Left lung (tissue), 10 donors: ENCODE results near the gene TMEM184B. TPM values are rescaled to one million over a fixed set of nuclear protein-coding genes. Genes with fewer than 3 reads are reported as not detected.
A peak's percentile ranks its signal among the peaks of the same experiment; 100 is the strongest.

Experiments used
- ATAC-seq: fragments of 200-7000 bp; cut with Tn5 transposase; one replicate; pipeline ENCODE4 v1.9.1; 2020; ENCODE audit warnings: moderate library complexity
- DNase-seq, 4 donors: peaks; one replicate each; pipeline ENCODE4 v3.0.0-alpha.2; 2013 to 2020
- H3K27ac ChIP-seq, 2 donors: fragments of 200-600 bp; sonication (generic) in 1 of 2; one replicate each; pipeline versions ENCODE4 v1.5.0 to v1.8.0; 2020 to 2021
- H3K27me3 ChIP-seq, 2 donors: fragments of 200-600 bp; sonication (generic) in 1 of 2; one replicate each; pipeline versions ENCODE4 v1.5.0 to v1.8.0; 2020 to 2021
- H3K36me3 ChIP-seq, 2 donors: fragments of 200-600 bp; sonication (generic) in 1 of 2; one replicate each; pipeline versions ENCODE4 v1.5.0 to v1.8.0; 2020 to 2021
- H3K4me1 ChIP-seq, 2 donors: fragments of 200-600 bp; one replicate each; pipeline ENCODE4 v1.8.0; 2021
- H3K4me3 ChIP-seq, 2 donors: fragments of 200-600 bp; sonication (generic) in 1 of 2; one replicate each; pipeline versions ENCODE4 v1.5.0 to v1.8.0; 2020 to 2021; ENCODE audit warnings: mild to moderate bottlenecking in 1 of 2
- H3K9me3 ChIP-seq, 2 donors: fragments of 200-600 bp; sonication (generic) in 1 of 2; one replicate each; pipeline versions ENCODE4 v1.5.0 to v1.8.0; 2020 to 2021
- intact Hi-C, 2 donors: fragments of 100-400 bp; cut with DNase I; formaldehyde crosslinking; loops; one replicate each; pipeline versions ENCODE4 v1.11.2 to v1.14.2; 2022
- polyA plus RNA-seq, 6 donors: library from polyadenylated mRNA; unstranded; fragments of 120-200 nt; gene quantifications; one replicate each; pipeline ENCODE4 v1.2.1, GENCODE V29; 2013; ENCODE audit not compliant: insufficient read length in 6 of 6
- total RNA-seq, 2 donors: library from RNA; stranded (reverse); fragmentation: NEBNext Ultra II Directional; extraction: Animal tissue kit (Norgen Biotek cat#: 25700); gene quantifications; one replicate each; pipeline ENCODE4 v1.2.1, GENCODE V29; 2021
- TF ChIP-seq, protein P1 (sequence below), 2 donors: fragments of 200-600 bp; sonication (generic) in 1 of 2; IDR thresholded peaks; one replicate each; pipeline versions ENCODE4 v1.5.0 to v1.8.0; 2021; ENCODE audit warnings: antibody characterized with exemption in 2 of 2
- donor health status: DM: no; HTN: yes; CAD: no.
- donor health status: DM: no; HTN: no; CAD: no.

Gene TMEM184B
- total and polyA plus RNA-seq, 8 donors, result 33.7 to 98.3 (median 39.8) TPM

DNA sequence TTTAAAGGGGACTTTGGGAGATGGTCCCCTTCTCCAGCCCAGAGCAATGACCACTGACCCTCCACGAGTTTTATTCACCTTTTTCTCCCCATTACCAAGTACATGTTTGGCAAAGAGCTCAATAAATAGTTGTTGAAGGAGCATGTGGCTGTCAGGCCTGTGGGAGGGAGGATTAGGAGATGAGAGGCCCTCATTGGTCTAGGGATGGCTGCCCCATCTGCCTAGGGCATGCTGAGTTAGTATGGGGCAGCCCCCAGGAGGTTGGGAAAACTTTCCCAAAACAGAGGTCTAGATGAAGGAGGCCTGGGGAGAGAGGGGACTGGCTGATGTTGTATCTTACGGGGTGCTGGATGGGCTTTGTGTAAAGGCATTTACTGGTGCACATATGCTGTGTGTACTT is 60.4 kb downstream of the TMEM184B start:
- intact Hi-C loops, result no loop called here

DNA sequence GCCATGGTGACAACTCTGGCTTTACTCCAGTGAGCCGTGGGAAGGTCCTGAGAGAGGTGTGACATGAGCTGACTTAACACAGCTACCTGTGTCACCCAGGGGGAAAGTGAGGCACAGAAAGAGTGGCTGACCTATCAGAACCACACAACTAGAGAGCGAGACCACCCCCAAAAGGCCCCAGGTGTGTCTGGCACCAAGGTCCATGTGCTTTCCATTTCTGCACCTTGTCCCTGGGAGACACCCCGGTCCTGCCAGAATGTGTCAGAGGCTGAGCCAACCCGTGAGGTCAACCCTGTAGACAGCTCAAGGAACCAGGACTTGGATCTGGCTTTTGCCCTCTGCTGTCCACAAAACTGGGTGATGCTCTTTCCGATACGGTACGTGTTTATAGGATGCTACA is 61.3 kb downstream of the TMEM184B start:
- TF ChIP-seq, protein P1, sequence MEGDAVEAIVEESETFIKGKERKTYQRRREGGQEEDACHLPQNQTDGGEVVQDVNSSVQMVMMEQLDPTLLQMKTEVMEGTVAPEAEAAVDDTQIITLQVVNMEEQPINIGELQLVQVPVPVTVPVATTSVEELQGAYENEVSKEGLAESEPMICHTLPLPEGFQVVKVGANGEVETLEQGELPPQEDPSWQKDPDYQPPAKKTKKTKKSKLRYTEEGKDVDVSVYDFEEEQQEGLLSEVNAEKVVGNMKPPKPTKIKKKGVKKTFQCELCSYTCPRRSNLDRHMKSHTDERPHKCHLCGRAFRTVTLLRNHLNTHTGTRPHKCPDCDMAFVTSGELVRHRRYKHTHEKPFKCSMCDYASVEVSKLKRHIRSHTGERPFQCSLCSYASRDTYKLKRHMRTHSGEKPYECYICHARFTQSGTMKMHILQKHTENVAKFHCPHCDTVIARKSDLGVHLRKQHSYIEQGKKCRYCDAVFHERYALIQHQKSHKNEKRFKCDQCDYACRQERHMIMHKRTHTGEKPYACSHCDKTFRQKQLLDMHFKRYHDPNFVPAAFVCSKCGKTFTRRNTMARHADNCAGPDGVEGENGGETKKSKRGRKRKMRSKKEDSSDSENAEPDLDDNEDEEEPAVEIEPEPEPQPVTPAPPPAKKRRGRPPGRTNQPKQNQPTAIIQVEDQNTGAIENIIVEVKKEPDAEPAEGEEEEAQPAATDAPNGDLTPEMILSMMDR (IDR thresholded peaks at IDR 0.05), result no peak
- no peaks in the 10 kb centered on the region for H3K27me3 ChIP-seq
- intact Hi-C loops, result no loop called here
- H3K4me1 ChIP-seq, result peaks cover 9 to 56% of the 10 kb centered on the region in 2 donors
- H3K4me3 ChIP-seq, result no peak overlapping the region
- ATAC-seq (no peak), DNase-seq (no peak)
- no peak overlapping the region for H3K27ac ChIP-seq
- H3K9me3 ChIP-seq, result no peaks in the 10 kb centered on the region
- H3K36me3 ChIP-seq, result peaks cover 0 to 21% of the 10 kb centered on the region in 2 donors

More for the DNA sequence above, 60.4 kb downstream of the TMEM184B start:
- DNase-seq, result no peak
- no peak for ATAC-seq
- peaks cover 9 to 60% of the 10 kb centered on the region in 2 donors for H3K4me1 ChIP-seq
- peak overlapping the region in 1 of 2 donors; percentile 65 for H3K27ac ChIP-seq
- peaks cover 0 to 25% of the 10 kb centered on the region in 2 donors for H3K36me3 ChIP-seq
- TF ChIP-seq, protein P1 (IDR thresholded peaks at IDR 0.05), result no peak
- H3K9me3 ChIP-seq, result no peaks in the 10 kb centered on the region
- H3K4me3 ChIP-seq, result no peak overlapping the region
- no peaks in the 10 kb centered on the region for H3K27me3 ChIP-seq

DNA sequence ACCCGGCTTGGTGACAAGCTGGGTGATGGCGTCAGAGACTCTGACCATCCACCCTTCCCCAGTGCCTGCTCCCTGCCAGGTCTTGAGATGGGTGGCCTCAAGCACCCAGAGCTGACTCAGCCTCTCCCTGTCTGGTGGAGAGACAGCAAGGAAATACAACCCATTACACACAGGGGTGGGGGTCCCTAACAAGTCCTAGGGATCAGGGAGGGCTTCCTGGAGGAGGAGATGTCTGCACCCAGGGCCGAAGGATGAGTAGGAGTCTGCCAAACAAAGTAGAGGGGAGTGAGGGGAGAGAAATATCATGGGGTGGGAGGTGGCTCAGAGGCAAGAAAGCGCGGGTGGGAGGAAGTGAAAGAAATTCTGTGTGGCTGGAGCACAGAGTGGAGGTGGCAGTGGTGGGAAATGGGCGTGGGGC is 64.2 kb downstream of the TMEM184B start:
- TF ChIP-seq, protein P1 (IDR thresholded peaks at IDR 0.05), result no peak
- DNase-seq, result no peak
- no peaks in the 10 kb centered on the region for H3K27me3 ChIP-seq
- intact Hi-C loops, result no loop called here
- no peaks in the 10 kb centered on the region for H3K9me3 ChIP-seq
- no peak overlapping the region for H3K27ac ChIP-seq
- peaks cover 16 to 60% of the 10 kb centered on the region in 2 donors for H3K4me1 ChIP-seq
- ATAC-seq, result no peak
- no peaks in the 10 kb centered on the region for H3K36me3 ChIP-seq
- H3K4me3 ChIP-seq, result no peak overlapping the region

DNA sequence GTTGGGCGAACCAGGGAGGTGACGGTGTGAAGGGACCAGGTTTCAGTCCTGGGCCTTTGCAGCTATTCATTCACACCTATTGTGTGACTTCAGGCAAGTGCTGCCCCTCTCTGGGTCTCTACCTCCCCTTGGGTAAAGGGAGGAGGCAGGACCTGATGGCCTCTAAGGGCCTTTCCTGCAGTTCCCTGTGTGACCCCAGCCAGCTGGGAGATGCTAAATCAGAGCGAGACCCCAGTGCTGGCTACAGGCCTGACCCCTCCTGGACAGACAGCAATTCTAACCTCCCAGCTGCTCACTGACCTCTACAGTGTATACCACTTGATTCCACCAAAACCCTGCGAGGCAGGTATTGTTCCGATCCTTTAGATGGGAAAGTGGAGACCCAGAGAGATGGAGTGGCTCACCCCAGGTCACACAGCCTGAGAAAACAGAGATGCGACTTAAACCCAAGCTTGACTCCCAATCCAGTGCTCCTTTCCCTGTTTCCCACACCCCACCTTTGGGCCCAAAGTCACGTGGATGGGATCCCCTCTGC is 64.8 kb downstream of the TMEM184B start:
- peaks cover 20 to 60% of the 10 kb centered on the region in 2 donors for H3K4me1 ChIP-seq
- DNase-seq (no peak), ATAC-seq (no peak)

More for the DNA sequence above, 64.8 kb downstream of the TMEM184B start:
- Histone ChIP-seq H3K27me3 (no peaks in the 10 kb centered on the region), H3K36me3 (no peaks in the 10 kb centered on the region), H3K4me3 (no peak overlapping the region), H3K27ac (no peak overlapping the region), H3K9me3 (no peaks in the 10 kb centered on the region)
- TF ChIP-seq, protein P1 (IDR thresholded peaks at IDR 0.05), result no peak
- intact Hi-C loops, result no loop called here
